AG04450 (cell line): ENCODE measurements around the gene RAB10. TPM values are rescaled to one million over a fixed set of nuclear protein-coding genes. Genes with fewer than 3 reads are reported as not detected.
"Not testable (repeated sequence)": the region's sequence is repeated elsewhere in the genome, so short reads cannot be mapped to it uniquely, and the experiment has no call there.

Experiments used
- CTCF ChIA-PET: fragments of 300-600, 350-600 bp; formaldehyde crosslinking; extraction: SDS; loops from one replicate; lab custom pipeline; 2022; ENCODE audit warnings: antibody characterized with exemption, inconsistent platforms; lab: Charles Lee
- POLR2A ChIA-PET: fragments of 350-600 bp; formaldehyde crosslinking; extraction: SDS; loops from one replicate; lab custom pipeline; 2021; ENCODE audit warnings: antibody characterized with exemption, inconsistent platforms; lab: Yijun Ruan, JAX
- DNase-seq: peaks from one replicate; pipeline ENCODE4 v3.0.0-alpha.2; 2011; ENCODE audit warnings: low read depth, low spot score
- H3K27ac ChIP-seq: one replicate; pipeline ENCODE4 v1.5.1; 2012; ENCODE audit warnings: low read depth, low read length, control low read depth
- H3K27me3 ChIP-seq: one replicate; pipeline ENCODE4 v1.6.0; 2012; ENCODE audit warnings: low read length; ENCODE audit not compliant: control insufficient read depth, insufficient read depth
- H3K4me3 ChIP-seq: 2 replicates; pipeline ENCODE4 v1.5.1; 2011; ENCODE audit warnings: mild to moderate bottlenecking, low read depth, low read length, control low read depth
- H3K9me3 ChIP-seq: 2 replicates; pipeline ENCODE4 v1.5.1; 2012; ENCODE audit warnings: low read length; ENCODE audit not compliant: control insufficient read depth, insufficient read depth
- polyA plus RNA-seq: library from polyadenylated mRNA; depleted of rRNA; stranded (reverse); fragments of >200 nt; gene quantifications from 2 replicates; pipeline ENCODE4 v1.2.3, GENCODE V29; 2011
- TF ChIP-seq, protein P1 (sequence below): IDR thresholded peaks from 2 replicates; pipeline ENCODE4 v1.5.1; 2011; ENCODE audit warnings: low read depth, low read length, control low read depth, inconsistent platforms

Gene RAB10
- polyA plus RNA-seq, 1 experiment = 178 TPM

GRCh38 chr2:26078939-26079338 is 45.1 kb downstream of the RAB10 start:
- Histone ChIP-seq H3K27me3 (no peaks in the 10 kb centered on the region), H3K27ac (no peak overlapping the region), H3K9me3 (peaks cover 3% of the 10 kb centered on the region), H3K4me3 (no peak overlapping the region)
- ChIA-PET POLR2A (no interaction called here), CTCF (interaction anchor here (0.8 kb wide), 1 partner anchor 9 kb away, joined by 3 read pairs; no protein-coding TSS in a partner anchor)
- TF ChIP-seq, protein P1, sequence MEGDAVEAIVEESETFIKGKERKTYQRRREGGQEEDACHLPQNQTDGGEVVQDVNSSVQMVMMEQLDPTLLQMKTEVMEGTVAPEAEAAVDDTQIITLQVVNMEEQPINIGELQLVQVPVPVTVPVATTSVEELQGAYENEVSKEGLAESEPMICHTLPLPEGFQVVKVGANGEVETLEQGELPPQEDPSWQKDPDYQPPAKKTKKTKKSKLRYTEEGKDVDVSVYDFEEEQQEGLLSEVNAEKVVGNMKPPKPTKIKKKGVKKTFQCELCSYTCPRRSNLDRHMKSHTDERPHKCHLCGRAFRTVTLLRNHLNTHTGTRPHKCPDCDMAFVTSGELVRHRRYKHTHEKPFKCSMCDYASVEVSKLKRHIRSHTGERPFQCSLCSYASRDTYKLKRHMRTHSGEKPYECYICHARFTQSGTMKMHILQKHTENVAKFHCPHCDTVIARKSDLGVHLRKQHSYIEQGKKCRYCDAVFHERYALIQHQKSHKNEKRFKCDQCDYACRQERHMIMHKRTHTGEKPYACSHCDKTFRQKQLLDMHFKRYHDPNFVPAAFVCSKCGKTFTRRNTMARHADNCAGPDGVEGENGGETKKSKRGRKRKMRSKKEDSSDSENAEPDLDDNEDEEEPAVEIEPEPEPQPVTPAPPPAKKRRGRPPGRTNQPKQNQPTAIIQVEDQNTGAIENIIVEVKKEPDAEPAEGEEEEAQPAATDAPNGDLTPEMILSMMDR = no peak
- DNase-seq = no peak

- no peak overlapping the region for H3K4me3 ChIP-seq
- H3K27me3 ChIP-seq = no peaks in the 10 kb centered on the region
- no peak for DNase-seq
- TF ChIP-seq, protein P1 = no peak
- H3K27ac ChIP-seq = no peak overlapping the region
- peaks cover 3% of the 10 kb centered on the region for H3K9me3 ChIP-seq
- POLR2A ChIA-PET = no interaction called here
- CTCF ChIA-PET = no interaction called here
Measured at GRCh38 chr2:26080356-26080755, 46.5 kb downstream of the RAB10 start.

GRCh38 chr2:26080925-26081324 is 47.0 kb downstream of the RAB10 start:
- DNase-seq, POLR2A ChIA-PET: not testable (repeated sequence)

DNA sequence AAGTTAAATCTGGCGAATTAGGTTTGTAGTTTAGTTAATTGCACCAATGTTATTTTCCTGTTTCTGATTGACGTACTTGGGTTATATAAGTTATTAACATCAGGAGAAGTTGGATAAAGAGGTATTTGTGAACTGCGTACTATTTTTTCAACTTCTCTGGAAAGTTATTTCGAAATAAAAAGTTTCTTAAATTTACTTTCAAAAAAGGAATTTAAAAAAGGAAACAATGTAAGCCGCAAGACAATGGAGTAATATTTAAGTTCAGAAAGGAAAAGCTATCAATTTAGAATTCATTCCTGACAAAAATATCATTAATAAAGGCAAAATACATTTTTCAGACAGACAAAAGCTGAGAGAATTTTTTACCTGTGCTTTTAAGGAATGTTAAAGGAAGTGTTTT is 47.7 kb downstream of the RAB10 start:
- Histone ChIP-seq H3K4me3 (no peak overlapping the region), H3K27me3 (no peaks in the 10 kb centered on the region), H3K9me3 (peaks cover 3% of the 10 kb centered on the region), H3K27ac (no peak overlapping the region)
- CTCF ChIA-PET = no interaction called here
- TF ChIP-seq, protein P1 = no peak
- DNase-seq = no peak
- POLR2A ChIA-PET = no interaction called here

More at GRCh38 chr2:26080925-26081324, 47.0 kb downstream of the RAB10 start:
- H3K27me3 ChIP-seq, H3K4me3 ChIP-seq, H3K9me3 ChIP-seq, H3K27ac ChIP-seq, CTCF ChIA-PET: not testable (repeated sequence)

- peak; percentile 32 for DNase-seq
- CTCF ChIA-PET = interaction anchor here (0.5 to 1.3 kb wide), 2 partner anchors 26 to 244 kb away, joined by 4 to 5 read pairs; no protein-coding TSS in a partner anchor
- Histone ChIP-seq H3K9me3 (peaks cover 3% of the 10 kb centered on the region; the same call in 1 of the 2 replicates), H3K4me3 (no peak overlapping the region), H3K27ac (no peak overlapping the region), H3K27me3 (no peaks in the 10 kb centered on the region)
- TF ChIP-seq, protein P1 = no peak
- POLR2A ChIA-PET = no interaction called here
Measured at GRCh38 chr2:26086155-26086637, 52.3 kb downstream of the RAB10 start.
